CD4-positive, alpha-beta T cell treated with Interleukin-15 for 4 hours (primary cell): Measurements from ENCODE around the gene SPINT1.
"Not testable (repeated sequence)": the region's sequence is repeated elsewhere in the genome, so short reads cannot be mapped to it uniquely, and the experiment has no call there.

Experiments
- DNase-seq: peaks from one replicate; pipeline ENCODE4 v3.0.0-alpha.2; 2020; ENCODE audit warnings: low spot score

Gene SPINT1

DNA sequence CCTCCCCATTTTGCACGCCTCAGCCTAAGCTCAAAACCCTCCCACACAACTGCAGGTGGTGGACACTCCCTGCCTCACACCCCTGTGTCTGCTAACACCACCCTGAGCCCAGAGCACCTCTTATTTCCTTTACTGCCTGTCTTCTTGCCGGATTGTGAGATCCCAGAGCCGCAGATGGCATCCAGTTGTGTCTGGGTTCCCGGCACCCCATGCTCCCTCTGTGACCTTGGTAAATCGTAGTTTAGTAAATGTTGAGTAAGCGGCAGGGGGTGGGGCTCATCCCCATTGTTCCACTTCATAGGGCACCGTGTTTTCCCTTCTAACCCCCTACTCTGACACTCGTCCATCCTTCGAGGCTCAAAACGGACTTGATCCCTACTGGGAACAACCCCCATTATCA, 14.9 kb downstream of the SPINT1 start:
- no peak for DNase-seq

DNA sequence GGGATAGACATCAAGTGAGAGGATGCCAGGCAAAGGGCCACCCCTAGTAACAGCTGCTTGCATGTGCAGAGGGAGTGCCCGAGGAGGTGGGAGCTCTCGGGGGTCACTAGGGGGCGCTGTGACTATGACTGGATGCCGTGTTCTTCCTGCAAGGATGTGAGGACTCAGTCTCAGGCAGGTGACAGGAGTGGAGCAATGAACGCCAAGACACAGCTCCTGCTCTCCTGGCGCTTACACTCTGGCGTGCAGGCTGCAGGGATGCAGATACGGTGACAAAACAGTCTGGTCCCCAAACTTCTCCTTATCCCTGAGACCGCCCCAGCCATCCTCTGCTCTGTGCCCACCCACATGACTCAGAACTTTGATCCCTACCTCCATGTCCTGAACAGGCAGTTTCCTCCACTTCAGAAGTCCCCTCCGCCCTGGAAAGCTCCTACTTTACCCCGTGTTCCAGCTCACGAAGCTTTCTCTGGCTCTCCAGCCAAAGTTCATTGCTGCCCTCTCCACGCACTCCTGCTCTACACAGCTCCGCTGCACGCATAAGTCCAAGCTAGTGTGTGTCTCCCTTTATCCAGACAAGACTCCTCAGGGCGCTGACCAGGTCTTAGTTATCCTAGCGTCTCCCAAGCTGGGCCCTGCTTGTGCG, 15.5 kb downstream of the SPINT1 start:
- DNase-seq = peak; percentile 79

GRCh38 chr15:40861147-40861546, 17.3 kb downstream of the SPINT1 start:
- DNase-seq = not testable (repeated sequence)

GRCh38 chr15:40863660-40864270, 19.9 kb downstream of the SPINT1 start:
- DNase-seq = no peak

DNA sequence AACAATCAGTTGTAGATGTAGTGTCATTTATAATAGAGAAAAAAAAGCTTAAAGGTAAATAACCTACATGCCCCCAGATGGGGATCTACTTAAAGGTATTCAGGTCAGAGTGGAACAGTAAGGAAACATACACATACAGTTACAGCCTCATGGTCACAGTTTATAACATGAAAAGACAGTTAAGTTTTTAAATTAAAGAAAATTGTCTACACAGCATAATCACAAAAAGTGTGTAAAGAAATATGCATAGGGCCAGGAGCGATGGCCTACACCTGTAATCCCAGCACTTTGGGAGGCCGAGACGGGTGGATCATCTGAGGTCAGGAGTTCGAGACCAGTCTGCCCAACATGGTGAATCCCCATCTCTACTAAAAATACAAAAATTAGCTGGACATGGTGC, 23.4 kb downstream of the SPINT1 start:
- no peak for DNase-seq

GRCh38 chr15:40869686-40870085, 25.8 kb downstream of the SPINT1 start:
- no peak for DNase-seq

DNA sequence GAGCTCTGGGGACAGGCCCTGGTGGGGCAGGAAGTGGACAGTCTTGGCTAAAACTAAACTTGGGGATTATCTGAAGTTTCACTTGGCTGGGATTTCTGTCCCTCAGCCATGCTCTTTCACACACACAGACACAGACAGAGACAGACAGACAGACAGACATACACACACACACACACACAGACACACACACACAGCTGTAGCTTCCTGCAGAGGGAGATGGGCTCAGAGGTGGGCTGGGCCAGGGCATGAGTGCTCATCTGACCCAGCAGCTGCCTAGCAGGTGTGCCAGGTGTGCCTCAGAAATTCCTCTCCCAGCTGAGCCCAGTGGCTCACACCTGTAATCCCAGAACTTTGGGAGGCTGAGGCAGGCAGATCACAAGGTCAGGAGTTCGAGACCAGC, 26.9 kb downstream of the SPINT1 start:
- no peak for DNase-seq

DNA sequence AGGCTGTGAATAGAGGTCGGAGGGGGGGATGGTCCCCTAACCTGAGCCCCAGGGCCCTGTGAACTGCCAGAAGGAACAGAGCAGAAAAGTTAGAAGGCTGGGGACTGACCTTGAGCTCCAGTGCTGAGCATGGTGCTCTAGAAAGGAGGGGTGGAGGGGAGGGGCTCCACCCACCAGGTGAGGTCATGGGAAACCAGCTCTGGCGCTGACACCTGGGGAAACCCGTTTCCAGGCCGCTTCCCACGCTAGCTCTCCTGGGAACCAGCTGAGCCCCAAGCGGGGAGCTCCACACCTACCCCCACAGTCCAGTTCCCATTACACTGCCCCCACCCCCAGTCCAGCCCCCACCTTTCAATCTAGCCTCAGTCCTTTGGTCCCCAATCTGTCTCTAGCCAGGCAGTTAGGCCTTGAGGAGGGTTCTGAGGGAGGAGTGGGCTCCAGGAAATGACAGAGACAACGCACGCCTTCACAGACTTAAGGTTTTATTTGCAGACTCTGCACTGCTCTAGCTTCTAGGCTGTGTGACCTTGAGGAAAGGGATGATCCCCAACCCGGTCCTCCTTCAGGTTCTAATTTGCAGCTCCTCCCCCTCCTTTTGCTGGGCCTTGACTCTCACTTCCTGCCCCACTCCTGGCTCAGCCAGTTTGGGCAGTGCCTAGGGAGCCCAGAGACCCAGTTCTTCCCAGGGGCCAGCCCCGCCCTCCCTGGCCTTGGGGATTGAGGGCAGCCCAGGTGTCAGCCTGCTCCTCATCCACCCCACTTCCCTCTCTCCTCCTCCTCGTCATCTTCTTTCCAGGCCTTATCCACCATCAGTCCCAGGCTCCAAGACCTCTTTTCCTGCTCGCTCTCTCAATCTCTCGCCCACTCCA, 28.1 kb downstream of the SPINT1 start:
- no peak for DNase-seq

- no peak for DNase-seq
Measured at GRCh38 chr15:40872791-40873693, 29.2 kb downstream of the SPINT1 start.

- peak; percentile 45 for DNase-seq
Measured at GRCh38 chr15:40873694-40874561, 30.1 kb downstream of the SPINT1 start, which contains the start of gene RHOV. TSS of gene RHOV (minus strand) at chr15:40874234. CDS start at chr15:40874139, 95 bp downstream.

GRCh38 chr15:40875991-40876730, 32.3 kb downstream of the SPINT1 start:
- no peak for DNase-seq

- DNase-seq = no peak
Measured at GRCh38 chr15:40877694-40878093, 33.8 kb downstream of the SPINT1 start.

DNA sequence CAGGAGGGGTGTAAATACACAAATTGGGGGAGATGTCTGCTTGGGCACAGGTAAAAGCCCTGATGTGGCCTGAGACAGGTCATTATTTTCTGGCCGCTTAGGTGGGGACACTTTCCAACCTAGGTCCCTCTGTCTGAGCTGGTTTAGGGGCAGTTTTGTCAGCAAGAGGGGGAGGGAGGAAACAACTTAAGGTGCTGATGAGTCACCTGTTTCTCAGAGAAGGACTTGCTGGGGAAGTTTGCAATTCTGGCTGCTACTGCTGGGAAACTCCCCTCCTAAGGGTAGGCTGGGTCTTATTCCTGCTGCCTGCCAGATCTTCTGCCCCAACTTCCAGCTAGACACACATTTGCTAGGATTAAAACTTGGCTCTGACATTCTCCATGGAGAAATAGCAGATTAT, 34.9 kb downstream of the SPINT1 start:
- peak; percentile 47 for DNase-seq

- DNase-seq = no peak
Measured at GRCh38 chr15:40879609-40880008, 35.8 kb downstream of the SPINT1 start.

GRCh38 chr15:40881351-40881750, 37.5 kb downstream of the SPINT1 start:
- no peak for DNase-seq

- DNase-seq = no peak
Measured at GRCh38 chr15:40886586-40886985, 42.7 kb downstream of the SPINT1 start.

- DNase-seq = no peak
Measured at GRCh38 chr15:40889112-40889511, 45.3 kb downstream of the SPINT1 start.

GRCh38 chr15:40891138-40891537, 47.3 kb downstream of the SPINT1 start:
- no peak for DNase-seq

DNA sequence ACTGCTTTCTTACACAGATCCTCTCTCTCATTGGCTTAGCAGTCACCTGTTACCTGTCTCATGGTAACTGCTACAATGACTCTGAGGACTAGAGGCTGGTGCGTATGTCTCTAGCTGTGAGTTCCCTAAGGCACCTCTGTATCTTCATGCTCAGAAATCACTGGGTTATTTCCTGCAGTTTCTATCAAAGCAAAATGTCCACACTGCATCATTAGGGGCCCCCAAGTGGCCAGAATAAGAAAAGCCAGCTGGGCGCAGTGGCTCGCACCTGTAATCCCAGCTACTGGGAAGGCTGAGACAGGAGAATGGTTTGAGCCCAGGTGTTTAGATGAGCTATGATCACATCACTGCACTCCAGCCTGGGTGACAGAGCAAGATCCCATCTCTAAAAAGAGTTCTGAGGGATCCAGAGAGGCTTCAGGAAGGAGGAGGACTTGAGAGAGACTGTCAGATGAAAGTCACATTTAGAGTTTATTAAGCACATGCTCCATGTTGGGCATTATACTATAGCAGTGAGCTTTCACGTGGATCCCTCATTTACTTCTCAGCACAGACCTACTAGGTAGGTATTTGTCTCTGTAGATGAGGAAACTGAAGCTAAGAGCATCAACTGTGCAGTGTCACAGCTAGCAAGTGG, 48.1 kb downstream of the SPINT1 start:
- peak; percentile 44 for DNase-seq
